ENCODE measurements around the gene ARGFX. TPM values are rescaled to one million over a fixed set of nuclear protein-coding genes. Genes with fewer than 3 reads are reported as not detected.

ARGFX gene
- total and polyA plus RNA-seq, 10 of the 15 experiments (the other 5 are each of a cell fraction or from before 2014, with no cell fraction given): not detected

- TF ChIP-seq RELB (IDR thresholded peaks at IDR 0.05; ENCODE audit: low read depth) (peak; percentile 85), SMAD5 (IDR thresholded peaks at IDR 0.05; ENCODE audit: low read depth) (peak; percentile 49; the same call in 1 of the 2 replicates), ATF7 (IDR thresholded peaks at IDR 0.05; ENCODE audit: low read depth) (peak; percentile 30), ESRRA (IDR thresholded peaks at IDR 0.05; ENCODE audit: low read length) (0 out of 2 replicates have a peak, but pooled peaks have one; percentile 25), MYC (IDR thresholded peaks at IDR 0.05; ENCODE audit: insufficient read depth, insufficient read length, insufficient replicate concordance, low read length, severe bottlenecking) (no peak), RFX5 (IDR thresholded peaks at IDR 0.05; ENCODE audit: low read depth, low read length) (no peak), DPF2 (IDR thresholded peaks at IDR 0.05) (no peak), IRF5 (IDR thresholded peaks at IDR 0.05; ENCODE audit: borderline replicate concordance) (no peak), RUNX3 (IDR thresholded peaks at IDR 0.05; ENCODE audit: low read length) (peak; percentile 73), PML (IDR thresholded peaks at IDR 0.05; ENCODE audit: low read length) (peak; percentile 82), FOS (IDR thresholded peaks at IDR 0.05; ENCODE audit: borderline replicate concordance, extremely low read depth, insufficient read length) (no peak), GATAD2B (conservative IDR thresholded peaks at IDR 0.05; ENCODE audit: low read depth) (0 out of 2 replicates have a peak, but pooled peaks have one; percentile 18), EED (IDR thresholded peaks at IDR 0.05; ENCODE audit: low read depth) (no peak), POLR2AphosphoS2 (IDR thresholded peaks at IDR 0.05; ENCODE audit: low read depth, low read length) (no peak), NFIC (IDR thresholded peaks at IDR 0.05; ENCODE audit: low read depth, low read length) (no peak), E2F4 (IDR thresholded peaks at IDR 0.05; ENCODE audit: low read depth, low read length) (peak; percentile 95), EP300 (IDR thresholded peaks at IDR 0.05; ENCODE audit: borderline replicate concordance in 1 of 2, control insufficient read depth in 1 of 2, low read depth in 2 of 2, low read length in 2 of 2) (0 out of 4 replicates have a peak, but pooled peaks of 1 of the 2 experiments have one; percentile 18), IKZF1 (conservative IDR thresholded peaks at IDR 0.05) (peak; percentile 58; the same call in 1 of the 2 replicates), ZNF24 (IDR thresholded peaks at IDR 0.05) (peak; percentile 28; the same call in 1 of the 2 replicates), TCF7 (IDR thresholded peaks at IDR 0.05; ENCODE audit: borderline replicate concordance) (no peak), SKIL (IDR thresholded peaks at IDR 0.05; ENCODE audit: low read depth, poor library complexity, severe bottlenecking) (peak; percentile 14), CBFB (IDR thresholded peaks at IDR 0.05; ENCODE audit: low read depth) (peak; percentile 62; the same call in 1 of the 2 replicates), FOXM1 (IDR thresholded peaks at IDR 0.05; ENCODE audit: low read depth, low read length) (no peak), SMAD1 (IDR thresholded peaks at IDR 0.05; ENCODE audit: low read depth, partially characterized antibody) (no peak)
These were observed 21.9 kb upstream of the ARGFX start, which contains the start of gene POLQ (continued) for GRCh38 chr3:121545574-121546455.

Measured in GM12878 (cell line).